Amniotic epithelial cell (primary cell): ENCODE measurements around the gene CHD8.
A peak's percentile ranks its signal among the peaks of the same experiment; 100 is the strongest.
"Not testable (repeated sequence)": the region's sequence is repeated elsewhere in the genome, so short reads cannot be mapped to it uniquely, and the experiment has no call there.

Experiments
- DNase-seq: peaks from one replicate; pipeline ENCODE4 v3.0.0-alpha.2; 2010; ENCODE audit warnings: low read depth

CHD8 gene

GRCh38 chr14:21372814-21373213, 83.1 kb downstream of the CHD8 start:
- DNase-seq = not testable (repeated sequence)

- no peak for DNase-seq
These were observed 85.8 kb downstream of the CHD8 start for GRCh38 chr14:21369949-21370679.

- peak; percentile 15 for DNase-seq
These were observed 88.3 kb downstream of the CHD8 start for GRCh38 chr14:21367582-21368144.

GRCh38 chr14:21356511-21356910, 99.4 kb downstream of the CHD8 start:
- DNase-seq = no peak

GRCh38 chr14:21352587-21352986, 103.3 kb downstream of the CHD8 start:
- no peak for DNase-seq

- DNase-seq = peak; percentile 60
These were observed 105.4 kb downstream of the CHD8 start for GRCh38 chr14:21350539-21350938.

- DNase-seq = no peak
These were observed 108.7 kb downstream of the CHD8 start for GRCh38 chr14:21347201-21347600.

GRCh38 chr14:21346532-21347135, 109.3 kb downstream of the CHD8 start:
- DNase-seq = no peak

GRCh38 chr14:21343035-21343794, 112.7 kb downstream of the CHD8 start:
- DNase-seq = no peak
